WTC11 (cell line): ENCODE data around the gene SRM. TPM values are rescaled to one million over a fixed set of nuclear protein-coding genes. Genes with fewer than 3 reads are reported as not detected.

Source experiments
- ATF1 ChIP-seq: sonication (generic); formaldehyde crosslinking; IDR thresholded peaks from 2 replicates; pipeline ENCODE4 v1.8.1; 2023; ENCODE audit warnings: mild to moderate bottlenecking, moderate library complexity, missing genetic modification reagents
- ETV6 ChIP-seq: sonication (generic); formaldehyde crosslinking; IDR thresholded peaks from 2 replicates; pipeline ENCODE4 v1.8.1; 2022; ENCODE audit warnings: mild to moderate bottlenecking, missing genetic modification reagents
- FOXP4 ChIP-seq: sonication (generic); formaldehyde crosslinking; IDR thresholded peaks from 2 replicates; pipeline ENCODE4 v1.8.0; 2022; ENCODE audit warnings: mild to moderate bottlenecking, missing genetic modification reagents
- KAT7 ChIP-seq: sonication (generic); formaldehyde crosslinking; IDR thresholded peaks from 2 replicates; pipeline ENCODE4 v1.8.1; 2023; ENCODE audit warnings: missing genetic modification reagents, mild to moderate bottlenecking, borderline replicate concordance
- NFE2L1 ChIP-seq: sonication (generic); formaldehyde crosslinking; IDR thresholded peaks from 2 replicates; pipeline ENCODE4 v1.8.1; 2023; ENCODE audit warnings: missing genetic modification reagents
- NR2C2 ChIP-seq: sonication (generic); formaldehyde crosslinking; IDR thresholded peaks from 2 replicates; pipeline ENCODE4 v1.8.0; 2022; ENCODE audit warnings: mild to moderate bottlenecking, missing genetic modification reagents
- RELA ChIP-seq: sonication (generic); formaldehyde crosslinking; IDR thresholded peaks from 2 replicates; pipeline ENCODE4 v1.8.1; 2022; ENCODE audit warnings: missing genetic modification reagents, mild to moderate bottlenecking, borderline replicate concordance
- ZBTB21 ChIP-seq: sonication (generic); formaldehyde crosslinking; IDR thresholded peaks from 2 replicates; pipeline ENCODE4 v1.8.1; 2023; ENCODE audit warnings: mild to moderate bottlenecking, missing genetic modification reagents, borderline replicate concordance
- ZNF423 ChIP-seq: fragments of 250-450 bp; sonication (Bioruptor Pico); IDR thresholded peaks from 2 replicates; pipeline ENCODE4 v2.1.2; 2022; ENCODE audit warnings: mild to moderate bottlenecking, moderate library complexity
- ZNF512 ChIP-seq: sonication (generic); formaldehyde crosslinking; IDR thresholded peaks from 2 replicates; pipeline ENCODE4 v1.8.1; 2022; ENCODE audit warnings: missing genetic modification reagents, borderline replicate concordance
- total RNA-seq: library from RNA; stranded (reverse); gene quantifications from 3 replicates; pipeline ENCODE4 v1.2.3, GENCODE V29; 2021
- TF ChIP-seq, protein P1 (sequence below): sonication (generic); formaldehyde crosslinking; IDR thresholded peaks from 2 replicates; pipeline ENCODE4 v1.8.0; 2023; ENCODE audit warnings: missing genetic modification reagents, mild to moderate bottlenecking, borderline replicate concordance
- TF ChIP-seq, protein P2 (sequence below): sonication (generic); formaldehyde crosslinking; IDR thresholded peaks from 2 replicates; pipeline ENCODE4 v1.8.1; 2023; ENCODE audit warnings: mild to moderate bottlenecking, missing genetic modification reagents, moderate library complexity
- TF ChIP-seq, protein P3 (sequence below): fragments of 250-450 bp; sonication (Bioruptor Pico); conservative IDR thresholded peaks from 2 replicates; pipeline ENCODE4 v1.9.0; 2021; ENCODE audit warnings: mild to moderate bottlenecking

SRM gene
- total RNA-seq, 1 experiment from 2014 or later: 200 TPM

DNA sequence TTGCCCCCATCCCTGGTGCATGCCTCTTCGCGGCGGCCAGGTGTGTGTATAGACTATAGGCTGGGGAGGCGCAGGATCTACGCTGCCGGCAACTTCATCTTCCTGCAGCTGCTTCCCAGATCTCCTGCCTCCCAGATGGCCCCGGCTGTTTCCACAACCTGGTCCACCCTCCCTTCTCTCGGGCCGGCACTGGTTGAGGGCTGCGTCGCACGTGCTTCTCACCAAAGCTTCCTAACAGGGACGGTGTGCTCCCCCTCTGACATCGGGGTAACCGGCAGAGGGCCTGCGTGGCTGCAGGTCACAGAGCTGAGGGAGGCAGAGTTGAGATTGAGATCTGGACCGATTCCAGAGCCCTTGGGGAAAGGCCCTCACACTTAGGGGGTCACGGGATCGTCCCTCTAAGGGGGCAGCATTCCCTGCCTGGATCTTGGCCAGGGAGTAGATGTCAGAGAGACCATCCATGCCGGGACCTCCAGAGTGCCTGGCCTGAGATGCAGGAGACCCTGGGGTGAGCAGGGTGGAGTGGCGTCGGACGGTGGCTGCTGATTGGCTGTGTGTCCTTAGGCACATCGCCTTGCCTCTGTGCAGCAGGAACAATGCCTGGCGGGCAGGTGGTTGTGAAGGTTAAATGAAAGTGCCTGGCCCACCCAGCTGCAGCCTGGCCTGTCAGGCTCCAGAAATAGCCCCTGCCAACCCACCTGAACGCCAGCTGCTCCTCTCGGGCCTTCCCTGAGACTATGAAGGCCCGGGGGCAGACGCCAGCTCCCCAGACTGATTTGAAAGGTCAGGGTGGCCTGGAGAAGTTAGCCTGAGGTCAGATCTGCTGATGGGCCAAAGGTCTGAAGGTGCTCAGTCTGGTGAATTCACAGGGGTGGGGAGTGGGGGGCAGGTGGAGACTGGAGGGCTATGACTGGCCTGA lies 6.7 kb downstream of the SRM start (continued):
- TF ChIP-seq ETV6 (CRISPR knock-in tag): peak; percentile 86; the same call in 1 of the 2 replicates
- TF ChIP-seq, protein P1, sequence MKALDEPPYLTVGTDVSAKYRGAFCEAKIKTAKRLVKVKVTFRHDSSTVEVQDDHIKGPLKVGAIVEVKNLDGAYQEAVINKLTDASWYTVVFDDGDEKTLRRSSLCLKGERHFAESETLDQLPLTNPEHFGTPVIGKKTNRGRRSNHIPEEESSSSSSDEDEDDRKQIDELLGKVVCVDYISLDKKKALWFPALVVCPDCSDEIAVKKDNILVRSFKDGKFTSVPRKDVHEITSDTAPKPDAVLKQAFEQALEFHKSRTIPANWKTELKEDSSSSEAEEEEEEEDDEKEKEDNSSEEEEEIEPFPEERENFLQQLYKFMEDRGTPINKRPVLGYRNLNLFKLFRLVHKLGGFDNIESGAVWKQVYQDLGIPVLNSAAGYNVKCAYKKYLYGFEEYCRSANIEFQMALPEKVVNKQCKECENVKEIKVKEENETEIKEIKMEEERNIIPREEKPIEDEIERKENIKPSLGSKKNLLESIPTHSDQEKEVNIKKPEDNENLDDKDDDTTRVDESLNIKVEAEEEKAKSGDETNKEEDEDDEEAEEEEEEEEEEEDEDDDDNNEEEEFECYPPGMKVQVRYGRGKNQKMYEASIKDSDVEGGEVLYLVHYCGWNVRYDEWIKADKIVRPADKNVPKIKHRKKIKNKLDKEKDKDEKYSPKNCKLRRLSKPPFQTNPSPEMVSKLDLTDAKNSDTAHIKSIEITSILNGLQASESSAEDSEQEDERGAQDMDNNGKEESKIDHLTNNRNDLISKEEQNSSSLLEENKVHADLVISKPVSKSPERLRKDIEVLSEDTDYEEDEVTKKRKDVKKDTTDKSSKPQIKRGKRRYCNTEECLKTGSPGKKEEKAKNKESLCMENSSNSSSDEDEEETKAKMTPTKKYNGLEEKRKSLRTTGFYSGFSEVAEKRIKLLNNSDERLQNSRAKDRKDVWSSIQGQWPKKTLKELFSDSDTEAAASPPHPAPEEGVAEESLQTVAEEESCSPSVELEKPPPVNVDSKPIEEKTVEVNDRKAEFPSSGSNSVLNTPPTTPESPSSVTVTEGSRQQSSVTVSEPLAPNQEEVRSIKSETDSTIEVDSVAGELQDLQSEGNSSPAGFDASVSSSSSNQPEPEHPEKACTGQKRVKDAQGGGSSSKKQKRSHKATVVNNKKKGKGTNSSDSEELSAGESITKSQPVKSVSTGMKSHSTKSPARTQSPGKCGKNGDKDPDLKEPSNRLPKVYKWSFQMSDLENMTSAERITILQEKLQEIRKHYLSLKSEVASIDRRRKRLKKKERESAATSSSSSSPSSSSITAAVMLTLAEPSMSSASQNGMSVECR (CRISPR knock-in tag): 0 out of 2 replicates have a peak, but pooled peaks have one; percentile 22
- 0 out of 2 replicates have a peak, but pooled peaks have one; percentile 62 for TF ChIP-seq RELA
- TF ChIP-seq ZNF423 (CRISPR knock-in tag): no peak
- peak; percentile 37; the same call in 1 of the 2 replicates for TF ChIP-seq KAT7 (CRISPR knock-in tag)
- no peak for TF ChIP-seq ZNF512
- 0 out of 2 replicates have a peak, but pooled peaks have one; percentile 49 for TF ChIP-seq FOXP4 (CRISPR knock-in tag)
- TF ChIP-seq, protein P2, sequence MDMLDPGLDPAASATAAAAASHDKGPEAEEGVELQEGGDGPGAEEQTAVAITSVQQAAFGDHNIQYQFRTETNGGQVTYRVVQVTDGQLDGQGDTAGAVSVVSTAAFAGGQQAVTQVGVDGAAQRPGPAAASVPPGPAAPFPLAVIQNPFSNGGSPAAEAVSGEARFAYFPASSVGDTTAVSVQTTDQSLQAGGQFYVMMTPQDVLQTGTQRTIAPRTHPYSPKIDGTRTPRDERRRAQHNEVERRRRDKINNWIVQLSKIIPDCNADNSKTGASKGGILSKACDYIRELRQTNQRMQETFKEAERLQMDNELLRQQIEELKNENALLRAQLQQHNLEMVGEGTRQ: peak; percentile 38
- TF ChIP-seq ZBTB21 (CRISPR knock-in tag): no peak
- no peak for TF ChIP-seq NR2C2 (CRISPR knock-in tag)
- TF ChIP-seq, protein P3, sequence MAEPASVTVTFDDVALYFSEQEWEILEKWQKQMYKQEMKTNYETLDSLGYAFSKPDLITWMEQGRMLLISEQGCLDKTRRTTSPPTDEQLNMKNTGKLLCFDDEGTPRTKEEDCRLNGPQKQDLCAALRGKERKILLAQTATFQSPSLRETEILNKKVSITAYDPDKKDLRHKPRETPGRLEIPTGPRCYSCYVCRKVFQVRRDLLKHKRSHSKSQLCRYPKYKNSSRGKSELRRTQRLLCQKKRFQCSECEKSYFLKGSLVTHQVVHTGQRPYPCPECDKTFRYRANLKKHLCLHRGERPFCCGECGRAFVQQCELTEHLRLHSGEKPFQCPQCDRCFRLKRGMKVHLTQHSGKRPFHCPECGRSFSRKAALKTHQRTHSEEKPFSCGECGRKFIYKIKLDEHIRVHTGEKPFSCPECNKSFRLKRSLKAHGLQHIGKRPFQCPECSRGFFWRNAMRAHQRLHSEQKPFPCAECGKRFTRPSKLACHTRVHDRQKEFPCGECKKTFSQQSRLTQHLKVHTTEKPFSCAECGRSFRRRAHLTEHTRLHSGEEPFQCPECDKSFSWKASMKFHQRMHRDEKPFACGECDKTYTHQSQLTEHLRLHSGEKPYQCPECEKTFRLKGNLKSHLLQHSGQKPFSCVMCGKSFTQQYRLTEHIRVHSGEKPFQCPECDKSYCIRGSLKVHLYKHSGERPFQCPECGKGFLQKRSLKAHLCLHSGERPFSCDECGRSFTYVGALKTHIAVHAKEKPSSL: 0 out of 2 replicates have a peak, but pooled peaks have one; percentile 36
- TF ChIP-seq NFE2L1 (CRISPR knock-in tag): no peak; the same call in 1 of the 2 replicates
- TF ChIP-seq ATF1: peak; percentile 66; the same call in 1 of the 2 replicates
